PC-3 (cell line): ENCODE measurements around the gene RNLS. TPM values are rescaled to one million over a fixed set of nuclear protein-coding genes. Genes with fewer than 3 reads are reported as not detected.

Experiments
- ATAC-seq: fragments of 200-7000 bp; cut with Tn5 transposase; 2 replicates; pipeline ENCODE4 v1.9.1; 2020; ENCODE audit warnings: mild to moderate bottlenecking, moderate library complexity
- BruUV-seq: library from RNA; stranded (reverse); fragments of 400-500 nt; replicated peaks from 2 replicates; lab custom pipeline; 2021; lab: Mats Ljungman, UMichigan
- CTCF ChIA-PET: fragments of 300-600 bp; sonication (Branson Sonifier 250); formaldehyde crosslinking; loops from one replicate; lab custom pipeline; 2022; ENCODE audit warnings: antibody characterized with exemption; lab: Charles Lee
- POLR2A ChIA-PET: fragments of 300-600 bp; sonication (Branson Sonifier 250); formaldehyde crosslinking; loops from one replicate; lab custom pipeline; 2022; ENCODE audit warnings: antibody characterized with exemption; ENCODE audit not compliant: unreplicated experiment; lab: Charles Lee
- DNase-seq: peaks from one replicate; pipeline ENCODE4 v3.0.0-alpha.2; 2015
- H2AFZ ChIP-seq: fragments of 300-600 bp; sonication (generic); 2 replicates; pipeline ENCODE4 v1.6.0; 2016; ENCODE audit warnings: antibody characterized with exemption, low read length
- H3F3A ChIP-seq: fragments of 300-600 bp; sonication (generic); one replicate; pipeline ENCODE4 v1.6.0; 2017; ENCODE audit warnings: antibody characterized with exemption, low read length, control low read depth, mild to moderate bottlenecking; ENCODE audit not compliant: unreplicated experiment
- H3K27ac ChIP-seq: fragments of 300-600 bp; sonication (generic); 2 replicates; pipeline ENCODE4 v1.5.1; 2016; ENCODE audit warnings: mild to moderate bottlenecking, low read length
- H3K27me3 ChIP-seq: fragments of 300-600 bp; sonication (generic); 2 replicates; pipeline ENCODE4 v1.6.1; 2016; ENCODE audit warnings: low read length, mixed read lengths
- H3K36me3 ChIP-seq: fragments of 300-600 bp; sonication (generic); 2 replicates; pipeline ENCODE4 v1.6.1; 2016; ENCODE audit warnings: low read depth, mixed run types, low read length, mixed read lengths
- H3K4me1 ChIP-seq: fragments of 300-600 bp; sonication (generic); 2 replicates; pipeline ENCODE4 v1.5.1; 2016; ENCODE audit warnings: low read length; ENCODE audit not compliant: insufficient read depth
- H3K4me2 ChIP-seq: fragments of 300-600 bp; sonication (generic); 2 replicates; pipeline ENCODE4 v1.6.0; 2016; ENCODE audit warnings: low read length
- H3K4me3 ChIP-seq: fragments of 300-600 bp; sonication (generic); 2 replicates; pipeline ENCODE4 v1.5.1; 2016; ENCODE audit warnings: mild to moderate bottlenecking, low read length, mixed read lengths
- H3K79me2 ChIP-seq: fragments of 300-600 bp; sonication (generic); 2 replicates; pipeline ENCODE4 v1.6.1; 2017; ENCODE audit warnings: low read length, mixed read lengths
- H3K9ac ChIP-seq: fragments of 300-600 bp; sonication (generic); 2 replicates; pipeline ENCODE4 v1.6.0; 2016; ENCODE audit warnings: mild to moderate bottlenecking, low read length
- H3K9me2 ChIP-seq: fragments of 300-600 bp; sonication (generic); replicated peaks from 2 replicates; pipeline ENCODE4 v1.6.1; 2016; ENCODE audit warnings: mixed run types, low read length, mixed read lengths
- H3K9me3 ChIP-seq: fragments of 300-600 bp; sonication (generic); 2 replicates; pipeline ENCODE4 v1.6.1; 2016; ENCODE audit warnings: low read length, mixed read lengths
- H4K20me1 ChIP-seq: fragments of 300-600 bp; sonication (generic); 2 replicates; pipeline ENCODE4 v1.6.1; 2016; ENCODE audit warnings: low read length, mixed read lengths
- EZH2 ChIP-seq: fragments of 300-600 bp; sonication (generic); IDR thresholded peaks from one replicate; pipeline ENCODE4 v1.6.1; 2017; ENCODE audit warnings: antibody characterized with exemption, mild to moderate bottlenecking, low read length; ENCODE audit not compliant: unreplicated experiment
- EZH2phosphoT487 ChIP-seq: fragments of 300-600 bp; sonication (generic); IDR thresholded peaks from 2 replicates; pipeline ENCODE4 v1.6.1; 2018; ENCODE audit warnings: mild to moderate bottlenecking, antibody characterized with exemption, low read length, borderline replicate concordance
- intact Hi-C: fragments of 100-400 bp; cut with micrococcal nuclease; formaldehyde crosslinking; loops from 2 replicates; pipeline ENCODE4 v1.9.0; 2023
- total RNA-seq: library from RNA; depleted of rRNA; stranded (reverse); fragments of >200 nt; gene quantifications from 2 replicates; pipeline ENCODE4 v1.2.3, GENCODE V29; 2014
- TF ChIP-seq, protein P1 (sequence below): fragments of 300-600 bp; sonication (generic); conservative IDR thresholded peaks from 2 replicates; pipeline ENCODE4 v1.5.1; 2017; ENCODE audit warnings: antibody characterized with exemption, low read depth, mild to moderate bottlenecking, low read length

RNLS gene
- total RNA-seq, 1 experiment from 2014 or later = not detected

DNA sequence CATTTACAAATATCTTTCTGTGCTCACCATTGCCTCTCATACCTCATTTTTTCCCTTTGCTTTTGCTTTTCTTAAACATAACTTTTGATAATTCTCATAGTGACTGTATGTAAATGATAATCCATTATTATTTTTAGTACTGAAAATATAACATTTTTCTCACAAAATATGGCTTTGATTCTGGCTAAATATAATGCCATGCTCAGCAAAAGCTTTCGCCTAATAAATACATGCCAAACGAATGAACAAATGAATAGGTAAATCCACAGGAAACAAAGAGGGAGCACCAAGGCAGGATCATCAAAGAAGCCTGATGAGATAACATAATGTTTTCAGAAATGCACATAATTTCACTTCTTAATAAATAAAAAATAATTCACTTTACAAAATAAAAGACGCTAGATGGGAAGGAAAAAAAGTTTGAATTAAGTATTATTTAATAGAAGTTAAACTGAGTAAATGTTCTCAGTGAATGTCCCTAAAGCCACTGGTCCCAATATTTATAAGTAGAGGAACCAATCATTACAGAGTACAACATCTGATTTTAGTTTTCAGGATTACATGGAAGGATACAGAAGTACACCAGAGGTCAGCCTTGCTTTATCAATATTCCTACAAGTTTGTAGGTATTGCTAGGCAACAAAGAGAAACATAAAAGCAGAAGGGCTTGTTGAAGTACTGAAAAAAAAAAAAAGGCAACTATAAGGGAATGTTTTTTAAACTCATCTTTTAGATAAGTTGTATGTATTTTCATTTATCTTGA, 52.3 kb downstream of the RNLS start:
- Histone ChIP-seq H3K79me2 (no peaks in the 10 kb centered on the region), H3K27ac (no peak overlapping the region), H2AFZ (no peak overlapping the region), H3K36me3 (no peaks in the 10 kb centered on the region), H3K4me3 (no peak overlapping the region), H3F3A (no peaks in the 10 kb centered on the region), H3K4me2 (no peak overlapping the region), H3K9me3 (no peaks in the 10 kb centered on the region), H4K20me1 (no peaks in the 10 kb centered on the region), H3K9me2 (no peaks in the 10 kb centered on the region), H3K27me3 (no peaks in the 10 kb centered on the region), H3K9ac (no peak overlapping the region), H3K4me1 (no peaks in the 10 kb centered on the region)
- no peak for ATAC-seq
- intact Hi-C loops = no loop called here
- no peak for TF ChIP-seq EZH2phosphoT487
- TF ChIP-seq, protein P1, sequence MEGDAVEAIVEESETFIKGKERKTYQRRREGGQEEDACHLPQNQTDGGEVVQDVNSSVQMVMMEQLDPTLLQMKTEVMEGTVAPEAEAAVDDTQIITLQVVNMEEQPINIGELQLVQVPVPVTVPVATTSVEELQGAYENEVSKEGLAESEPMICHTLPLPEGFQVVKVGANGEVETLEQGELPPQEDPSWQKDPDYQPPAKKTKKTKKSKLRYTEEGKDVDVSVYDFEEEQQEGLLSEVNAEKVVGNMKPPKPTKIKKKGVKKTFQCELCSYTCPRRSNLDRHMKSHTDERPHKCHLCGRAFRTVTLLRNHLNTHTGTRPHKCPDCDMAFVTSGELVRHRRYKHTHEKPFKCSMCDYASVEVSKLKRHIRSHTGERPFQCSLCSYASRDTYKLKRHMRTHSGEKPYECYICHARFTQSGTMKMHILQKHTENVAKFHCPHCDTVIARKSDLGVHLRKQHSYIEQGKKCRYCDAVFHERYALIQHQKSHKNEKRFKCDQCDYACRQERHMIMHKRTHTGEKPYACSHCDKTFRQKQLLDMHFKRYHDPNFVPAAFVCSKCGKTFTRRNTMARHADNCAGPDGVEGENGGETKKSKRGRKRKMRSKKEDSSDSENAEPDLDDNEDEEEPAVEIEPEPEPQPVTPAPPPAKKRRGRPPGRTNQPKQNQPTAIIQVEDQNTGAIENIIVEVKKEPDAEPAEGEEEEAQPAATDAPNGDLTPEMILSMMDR = no peak
- no peak for TF ChIP-seq EZH2
- BruUV-seq = no TSS peak
- ChIA-PET CTCF (no interaction called here), POLR2A (no interaction called here)
- no peak for DNase-seq

DNA sequence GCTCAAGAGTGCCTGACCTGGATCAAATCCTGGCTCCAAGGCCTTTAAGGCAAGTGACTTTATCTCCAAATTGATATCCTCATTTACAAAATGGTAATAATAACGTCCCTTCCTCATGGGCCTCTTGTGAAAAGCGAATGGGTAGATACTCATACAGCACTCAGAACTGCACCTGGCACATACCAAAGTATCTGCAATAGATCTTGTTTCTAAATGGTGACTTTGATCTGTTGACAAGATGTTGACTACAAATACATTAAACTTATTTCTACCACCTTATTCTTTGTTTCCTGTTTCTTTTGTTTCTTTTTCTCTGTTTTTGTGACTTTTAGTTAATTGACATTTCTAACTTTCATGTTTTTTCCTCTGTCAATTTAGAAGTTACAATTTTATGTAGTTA, 53.0 kb downstream of the RNLS start:
- H2AFZ ChIP-seq = no peak overlapping the region
- no peaks in the 10 kb centered on the region for H4K20me1 ChIP-seq
- no peaks in the 10 kb centered on the region for H3K9me2 ChIP-seq
- ChIA-PET POLR2A (no interaction called here), CTCF (no interaction called here)
- no TSS peak for BruUV-seq
- no peak for DNase-seq
- no peaks in the 10 kb centered on the region for H3K36me3 ChIP-seq
- H3K9ac ChIP-seq = no peak overlapping the region
- no peaks in the 10 kb centered on the region for H3K27me3 ChIP-seq
- H3K27ac ChIP-seq = no peak overlapping the region
- no peak for ATAC-seq
- H3K9me3 ChIP-seq = no peaks in the 10 kb centered on the region
- no peaks in the 10 kb centered on the region for H3F3A ChIP-seq
- intact Hi-C loops = no loop called here
- H3K4me1 ChIP-seq = no peaks in the 10 kb centered on the region
- H3K4me3 ChIP-seq = no peak overlapping the region
- H3K4me2 ChIP-seq = no peak overlapping the region
- H3K79me2 ChIP-seq = no peaks in the 10 kb centered on the region
- TF ChIP-seq EZH2 (no peak), EZH2phosphoT487 (no peak)
- TF ChIP-seq, protein P1 = no peak

DNA sequence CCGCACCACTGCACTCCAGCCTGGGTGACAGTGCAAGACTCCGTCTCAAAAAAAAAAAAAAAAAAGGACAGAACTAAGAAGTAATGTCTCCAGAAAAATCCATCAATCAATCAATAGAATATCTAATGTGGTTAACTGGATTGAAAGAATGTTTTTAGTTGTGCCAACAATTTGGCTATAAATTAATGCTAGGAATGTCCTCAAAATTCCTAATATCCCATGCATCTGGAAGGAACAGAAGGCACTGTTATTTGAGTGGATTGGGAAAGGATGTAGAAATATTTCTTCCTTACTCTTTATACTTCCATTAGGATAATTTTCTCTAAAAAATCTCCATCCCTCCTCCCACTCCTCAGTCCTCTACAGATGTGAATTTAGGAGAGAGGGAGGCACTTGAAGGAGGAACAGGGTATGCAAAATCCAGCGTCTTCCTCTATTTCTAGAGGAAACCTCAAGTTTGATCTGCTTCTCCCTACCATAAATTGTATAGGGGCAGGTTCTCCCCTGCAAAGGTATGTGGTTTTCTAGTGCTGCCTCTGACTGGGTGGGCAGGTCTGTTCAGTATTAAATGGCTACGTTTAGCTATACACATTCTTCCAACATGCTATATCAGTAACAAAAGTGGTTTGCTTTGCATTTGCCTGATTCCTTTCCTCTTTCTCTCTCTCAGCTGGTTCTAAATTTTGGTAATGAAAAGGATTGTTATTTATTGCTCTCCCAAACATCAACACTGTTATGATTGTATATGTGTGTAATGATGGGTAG, 54.1 kb downstream of the RNLS start:
- H3K79me2 ChIP-seq = no peaks in the 10 kb centered on the region
- no peak overlapping the region for H3K4me3 ChIP-seq
- H3K9me3 ChIP-seq = no peaks in the 10 kb centered on the region
- H4K20me1 ChIP-seq = no peaks in the 10 kb centered on the region
- CTCF ChIA-PET = no interaction called here
- no peaks in the 10 kb centered on the region for H3K4me1 ChIP-seq
- TF ChIP-seq, protein P1 = no peak
- ATAC-seq (no peak), DNase-seq (no peak)
- no peak overlapping the region for H3K9ac ChIP-seq
- no peaks in the 10 kb centered on the region for H3F3A ChIP-seq
- no peak overlapping the region for H3K4me2 ChIP-seq
- no peak overlapping the region for H2AFZ ChIP-seq
- H3K27me3 ChIP-seq = no peaks in the 10 kb centered on the region
- H3K9me2 ChIP-seq = no peaks in the 10 kb centered on the region
- intact Hi-C loops = no loop called here
- no TSS peak for BruUV-seq
- H3K36me3 ChIP-seq = no peaks in the 10 kb centered on the region
- POLR2A ChIA-PET = no interaction called here
- H3K27ac ChIP-seq = no peak overlapping the region
